HG02840 (cell line): ENCODE data around the gene DAPL1.
"Not testable (repeated sequence)": the region's sequence is repeated elsewhere in the genome, so short reads cannot be mapped to it uniquely, and the experiment has no call there.

Source experiments
- ATAC-seq: cut with Tn5 transposase; IDR thresholded peaks from one replicate; pipeline ENCODE4 v1.9.1; 2021; ENCODE audit warnings: mild to moderate bottlenecking, moderate library complexity, moderate number of reproducible peaks; ENCODE audit not compliant: unreplicated experiment, low FRiP score

The DAPL1 gene

DNA sequence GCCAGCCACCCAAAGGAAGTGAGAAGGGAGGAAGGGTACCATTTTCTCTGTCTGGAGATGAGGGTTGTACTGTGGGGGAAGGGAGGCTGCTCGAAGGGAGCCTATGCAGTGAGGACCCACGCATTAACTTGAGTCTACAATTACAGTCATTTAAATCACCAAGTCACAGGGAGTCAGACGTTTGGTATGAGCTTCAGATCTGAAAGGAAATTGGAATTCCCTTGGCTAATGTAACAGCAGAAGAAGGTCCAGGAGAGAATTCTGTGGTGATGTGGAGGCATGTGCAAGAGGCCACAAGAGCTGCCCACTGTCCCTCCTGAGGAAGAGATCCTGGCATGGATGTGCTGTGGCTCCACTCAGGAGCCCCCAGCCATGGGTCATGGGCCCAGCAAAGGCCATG is 22.5 kb downstream of the DAPL1 start:
- no peak for ATAC-seq

DNA sequence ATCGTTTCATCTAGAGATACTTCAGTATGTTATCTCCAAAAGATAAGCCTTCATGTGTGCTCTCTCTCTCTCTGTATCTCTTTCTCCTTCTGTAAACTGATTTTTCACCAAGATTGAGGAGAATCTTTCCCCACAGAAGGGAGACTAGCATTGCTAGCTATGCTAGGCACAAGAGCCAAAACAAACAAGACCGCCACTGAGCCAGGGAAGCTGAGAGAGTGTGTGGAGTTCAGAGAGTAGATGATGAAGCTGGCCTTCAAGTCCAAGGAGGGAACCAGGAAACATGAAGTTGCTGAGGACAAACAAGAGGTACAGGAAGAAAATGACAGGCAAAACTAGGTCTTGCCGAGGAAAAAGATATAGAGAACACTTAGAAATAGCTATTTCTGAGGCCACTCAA is 23.4 kb downstream of the DAPL1 start:
- ATAC-seq, result no peak

DNA sequence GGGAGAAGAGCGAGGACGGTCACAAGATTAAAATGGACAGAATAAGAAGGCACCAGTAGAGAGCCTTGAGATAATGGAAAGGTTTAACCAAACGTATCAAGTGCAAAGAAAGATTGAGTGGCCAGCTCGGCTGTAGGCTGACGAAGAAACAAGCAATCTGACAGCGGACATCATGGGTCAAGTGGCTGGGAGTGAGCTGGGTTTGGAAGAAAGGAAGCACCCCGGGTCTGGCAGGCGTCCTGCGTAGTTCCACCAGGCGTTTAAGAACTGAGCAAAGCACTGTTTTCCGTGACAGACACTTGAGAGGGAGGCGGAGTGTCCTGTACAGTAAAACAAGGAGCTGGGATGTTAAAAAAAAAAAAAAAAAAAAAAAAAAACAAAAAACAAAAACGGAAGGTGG is 27.1 kb downstream of the DAPL1 start:
- ATAC-seq, result no peak

DNA sequence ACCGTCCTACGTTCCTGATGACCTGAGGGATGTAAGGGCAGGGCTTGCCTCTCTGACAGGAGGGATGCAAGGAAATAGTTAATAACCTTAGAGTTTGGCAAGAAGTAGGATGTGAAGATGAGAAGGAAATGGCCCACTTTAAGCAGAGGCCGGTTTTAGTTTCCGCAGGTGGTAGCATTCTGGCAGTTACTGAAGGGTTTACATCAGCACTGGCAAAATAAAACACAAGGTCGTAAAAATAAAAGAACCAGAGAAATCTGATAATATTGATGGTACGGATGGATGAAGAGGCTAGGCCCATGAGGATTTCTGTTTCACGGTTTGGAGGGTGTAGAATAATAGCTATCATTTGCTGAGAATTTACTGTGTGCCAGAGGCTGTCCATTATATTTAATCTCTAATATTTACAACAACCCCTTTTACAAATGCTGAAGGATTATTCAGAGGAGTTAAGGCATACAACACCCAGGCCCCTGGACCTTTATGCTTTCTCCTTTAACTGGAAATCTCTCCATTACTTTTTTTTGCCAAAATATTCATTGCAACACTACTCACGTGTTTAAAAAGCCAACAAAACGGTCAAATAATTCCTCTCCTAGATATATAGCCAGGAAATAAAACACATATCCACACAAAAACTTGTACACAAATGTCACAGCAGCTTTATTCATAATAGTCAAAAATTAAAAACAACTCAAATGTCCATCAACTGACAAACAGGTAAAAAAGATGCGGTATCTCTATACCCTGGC is 28.5 kb downstream of the DAPL1 start:
- ATAC-seq, result no peak

DNA sequence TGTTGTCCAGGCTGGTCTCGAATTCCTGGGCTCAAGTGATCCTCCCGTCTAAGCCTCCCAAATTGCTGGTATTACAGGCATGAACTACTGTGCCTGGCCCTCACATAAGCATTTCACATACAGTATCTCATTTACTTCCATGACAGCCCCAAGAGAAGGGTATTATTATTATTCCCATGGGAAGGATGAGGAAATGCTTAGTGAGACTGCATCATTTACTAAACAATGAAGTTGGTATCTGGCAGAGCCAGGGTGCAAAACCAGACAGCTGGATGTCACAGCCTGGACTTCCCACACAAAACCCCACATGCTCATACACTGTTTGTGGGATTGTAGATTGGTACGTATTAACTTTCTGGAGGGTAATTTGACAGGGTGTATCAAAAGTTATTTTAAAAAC is 29.9 kb downstream of the DAPL1 start:
- no peak for ATAC-seq

DNA sequence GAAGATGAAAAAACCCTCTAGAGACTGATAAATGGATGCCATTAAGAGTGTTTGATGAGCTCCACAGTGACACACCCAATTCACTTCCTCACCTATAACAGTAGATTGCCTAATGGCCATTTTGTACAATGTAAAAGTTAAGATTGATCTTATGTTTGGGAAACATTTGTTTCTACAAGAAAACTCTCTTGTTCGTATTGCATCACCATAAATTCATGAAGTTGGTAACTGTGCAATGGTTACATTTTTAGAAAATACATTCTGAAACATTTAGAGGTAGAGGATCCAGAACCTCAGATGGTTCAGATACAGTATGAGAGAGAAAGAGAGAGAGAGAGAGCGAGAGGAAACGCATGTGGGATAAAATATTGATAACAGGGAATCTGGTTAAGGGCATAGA is 31.8 kb downstream of the DAPL1 start:
- no peak for ATAC-seq

DNA sequence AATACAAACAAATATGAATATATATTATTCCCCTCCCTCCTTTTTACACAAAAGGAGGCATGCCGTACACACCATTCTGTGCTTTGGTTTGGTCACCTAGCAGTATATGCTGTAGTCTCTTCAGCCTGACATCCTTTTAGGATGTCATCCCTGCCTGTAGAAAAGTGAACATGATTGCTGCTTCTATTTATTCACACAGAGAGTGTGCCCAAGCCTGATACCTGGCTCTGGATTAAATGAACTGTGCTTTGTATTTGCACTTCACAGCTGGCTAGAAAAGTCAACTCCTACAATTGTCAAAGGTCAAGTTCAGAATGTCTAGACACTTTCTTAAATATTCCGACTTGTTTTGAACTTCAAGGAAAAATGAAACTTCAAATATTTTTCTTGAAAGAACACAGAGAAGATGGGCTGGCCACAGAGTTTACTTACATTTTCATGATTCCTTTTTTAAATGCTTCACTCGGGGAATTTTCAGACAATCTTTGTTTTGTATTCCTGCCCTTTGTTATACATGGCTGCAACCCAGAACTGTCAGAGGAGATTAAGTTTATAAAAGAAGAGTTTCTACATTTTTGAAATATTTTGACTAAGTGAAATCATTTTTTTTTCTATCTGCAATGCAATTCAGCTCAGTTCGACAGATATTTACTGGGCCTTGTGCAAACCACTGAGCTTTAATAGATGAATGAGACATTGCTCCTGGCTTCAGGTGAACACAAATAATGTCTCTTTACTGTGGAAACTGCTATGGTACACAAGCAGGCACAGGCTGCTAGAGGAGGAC is 33.5 kb downstream of the DAPL1 start:
- no peak for ATAC-seq

DNA sequence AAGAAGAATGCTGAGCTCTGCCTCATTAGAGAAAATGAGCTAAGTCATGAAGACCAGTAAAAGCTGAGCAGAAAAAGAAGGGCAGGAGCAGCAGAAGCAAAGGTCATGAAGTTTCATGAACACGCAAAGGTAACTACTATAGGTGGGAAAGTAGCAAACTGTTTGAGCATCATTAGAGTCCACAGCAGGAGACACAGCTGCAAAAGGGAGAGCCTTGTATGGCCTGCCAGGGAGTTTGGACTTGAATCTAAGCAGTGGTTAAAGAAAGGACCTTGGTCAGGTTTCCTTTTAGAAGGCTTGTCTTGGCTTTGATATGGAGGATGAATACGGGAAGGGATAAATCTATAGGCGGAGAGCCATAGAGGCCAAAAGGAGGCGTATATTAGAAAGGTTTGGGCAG is 34.0 kb downstream of the DAPL1 start:
- ATAC-seq, result no peak

DNA sequence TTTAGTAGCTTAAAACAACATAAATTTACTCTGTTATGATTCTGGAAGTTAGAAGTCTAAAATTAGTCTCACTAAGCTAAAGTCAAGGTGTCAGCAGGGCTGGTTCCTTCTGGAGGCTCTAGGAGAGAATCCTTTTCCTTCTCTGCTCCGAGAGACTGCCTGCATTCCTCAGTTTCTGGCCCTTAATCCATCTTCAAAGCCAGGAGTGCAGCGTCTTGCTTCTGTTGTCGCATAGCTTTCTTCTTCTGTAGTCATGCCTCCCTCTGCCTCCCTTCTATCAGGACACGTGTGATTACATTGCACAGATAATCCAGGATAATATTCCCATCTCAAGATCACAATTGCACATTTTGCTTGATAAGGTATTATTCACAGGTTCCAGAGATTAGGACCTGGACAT is 35.1 kb downstream of the DAPL1 start:
- ATAC-seq, result no peak

DNA sequence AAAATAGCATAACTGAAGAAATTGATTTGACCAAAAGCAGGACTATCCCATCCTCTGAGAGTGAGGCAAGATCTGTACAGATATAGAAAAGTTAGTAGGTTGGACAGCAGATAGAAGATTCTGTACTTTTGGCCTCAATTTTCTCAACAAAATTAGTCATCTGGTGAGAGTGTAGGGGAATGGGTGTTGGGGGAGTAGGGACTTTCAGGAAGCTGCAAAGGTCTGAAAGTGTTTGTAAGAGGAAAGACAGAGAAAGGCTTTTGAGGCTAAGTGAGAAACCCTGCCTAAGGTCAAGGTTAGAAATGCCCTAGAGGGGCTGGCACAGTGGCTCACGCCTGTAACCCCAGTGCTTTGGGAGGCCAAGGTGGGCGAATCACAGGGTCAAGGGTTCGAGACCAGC is 40.3 kb downstream of the DAPL1 start:
- no peak for ATAC-seq

DNA sequence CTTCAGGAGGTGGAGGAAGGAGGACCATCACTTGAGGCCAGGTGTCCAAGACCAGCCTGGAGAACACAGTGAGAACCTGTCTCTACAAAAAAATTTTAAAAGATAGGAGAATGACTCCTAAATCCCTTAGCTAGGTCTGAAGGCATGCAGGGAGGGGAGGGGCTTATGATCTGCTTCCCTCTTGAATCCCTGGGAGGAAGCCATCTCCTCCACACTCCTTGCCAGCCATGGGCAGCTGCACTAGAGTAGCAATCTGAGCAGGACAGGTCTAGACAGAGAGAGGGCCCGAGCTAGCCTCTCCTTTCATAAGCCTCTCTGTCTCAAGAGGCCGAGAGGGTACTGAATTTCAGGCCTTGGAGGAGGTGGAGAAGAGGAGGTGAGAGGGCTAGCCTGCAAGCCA is 42.5 kb downstream of the DAPL1 start:
- ATAC-seq, result no peak

DNA sequence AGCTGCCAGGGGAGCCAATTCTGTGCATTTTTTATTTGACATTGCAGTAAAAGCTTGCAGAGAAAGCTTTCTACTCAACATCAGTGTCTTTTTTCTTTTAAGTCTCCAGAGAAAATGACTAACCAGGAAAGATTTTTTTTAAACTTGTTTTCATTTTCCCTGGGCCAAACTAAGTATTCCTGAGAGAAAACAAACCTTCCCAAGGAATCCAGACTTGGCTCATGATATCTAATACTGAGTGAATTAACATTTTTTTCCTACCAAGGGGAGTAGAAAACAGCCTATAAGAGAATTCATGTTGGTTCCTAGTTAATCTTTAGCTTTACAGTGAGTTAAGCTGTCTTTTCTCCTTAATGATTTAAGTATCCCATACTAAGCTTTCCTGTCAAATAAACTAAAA is 46.7 kb downstream of the DAPL1 start:
- no peak for ATAC-seq

DNA sequence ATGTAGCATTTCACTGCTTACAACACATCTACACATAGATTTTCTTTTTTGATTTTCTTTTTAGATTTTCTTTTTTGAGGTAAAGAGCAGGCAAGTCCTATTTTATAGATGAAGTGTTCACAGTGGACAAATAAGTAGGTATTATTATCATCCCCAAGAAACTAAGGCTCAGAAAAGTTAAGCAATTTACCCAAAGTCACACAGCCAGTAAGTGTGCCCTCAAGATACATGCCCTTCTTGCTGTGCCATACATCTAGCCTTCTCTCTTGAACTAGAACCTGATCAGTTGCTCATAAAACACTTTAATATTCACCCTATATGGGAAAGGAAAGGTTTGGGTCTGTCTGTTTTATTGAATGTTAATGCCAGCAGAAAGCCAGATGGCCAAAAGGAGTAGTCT is 50.3 kb downstream of the DAPL1 start:
- ATAC-seq, result no peak

DNA sequence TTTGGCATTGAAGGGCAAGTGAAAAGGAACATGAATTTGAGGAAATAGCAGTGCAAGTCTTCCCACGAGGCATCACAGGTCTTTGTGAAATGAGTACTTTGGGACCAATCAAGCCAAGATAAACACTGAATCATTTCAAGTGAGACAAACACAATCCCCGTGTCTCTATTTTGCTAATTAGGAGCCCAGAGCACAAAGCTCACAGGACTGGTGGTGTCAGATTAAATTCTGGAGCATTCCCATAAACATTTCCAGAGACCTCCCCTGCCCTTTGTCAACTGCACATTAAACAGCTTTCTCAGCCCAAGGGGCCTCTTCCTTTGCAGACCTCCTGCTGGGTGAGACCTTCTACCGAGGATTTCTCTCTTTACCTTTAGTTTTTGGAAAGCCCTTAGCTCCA is 50.7 kb downstream of the DAPL1 start:
- no peak for ATAC-seq

DNA sequence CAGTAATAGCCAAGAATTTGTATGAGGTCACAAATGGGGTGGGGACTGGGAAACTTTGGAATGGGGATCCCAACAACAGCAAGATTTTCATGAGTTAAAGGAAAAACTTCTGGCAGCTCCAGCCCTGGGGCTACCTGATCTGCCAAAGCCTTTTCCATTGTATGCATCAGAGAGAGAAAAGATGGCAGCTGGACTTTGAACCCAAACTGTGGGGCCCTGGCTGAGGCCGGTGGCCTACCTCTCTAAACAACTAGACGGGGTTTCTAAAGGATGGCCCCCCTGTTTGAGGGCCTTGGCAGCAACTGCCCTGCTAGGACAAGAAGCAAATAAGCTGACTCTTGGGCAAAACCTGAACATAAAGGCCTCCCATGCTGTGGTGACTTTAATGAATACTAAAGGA is 52.4 kb downstream of the DAPL1 start:
- ATAC-seq, result not testable (repeated sequence)

DNA sequence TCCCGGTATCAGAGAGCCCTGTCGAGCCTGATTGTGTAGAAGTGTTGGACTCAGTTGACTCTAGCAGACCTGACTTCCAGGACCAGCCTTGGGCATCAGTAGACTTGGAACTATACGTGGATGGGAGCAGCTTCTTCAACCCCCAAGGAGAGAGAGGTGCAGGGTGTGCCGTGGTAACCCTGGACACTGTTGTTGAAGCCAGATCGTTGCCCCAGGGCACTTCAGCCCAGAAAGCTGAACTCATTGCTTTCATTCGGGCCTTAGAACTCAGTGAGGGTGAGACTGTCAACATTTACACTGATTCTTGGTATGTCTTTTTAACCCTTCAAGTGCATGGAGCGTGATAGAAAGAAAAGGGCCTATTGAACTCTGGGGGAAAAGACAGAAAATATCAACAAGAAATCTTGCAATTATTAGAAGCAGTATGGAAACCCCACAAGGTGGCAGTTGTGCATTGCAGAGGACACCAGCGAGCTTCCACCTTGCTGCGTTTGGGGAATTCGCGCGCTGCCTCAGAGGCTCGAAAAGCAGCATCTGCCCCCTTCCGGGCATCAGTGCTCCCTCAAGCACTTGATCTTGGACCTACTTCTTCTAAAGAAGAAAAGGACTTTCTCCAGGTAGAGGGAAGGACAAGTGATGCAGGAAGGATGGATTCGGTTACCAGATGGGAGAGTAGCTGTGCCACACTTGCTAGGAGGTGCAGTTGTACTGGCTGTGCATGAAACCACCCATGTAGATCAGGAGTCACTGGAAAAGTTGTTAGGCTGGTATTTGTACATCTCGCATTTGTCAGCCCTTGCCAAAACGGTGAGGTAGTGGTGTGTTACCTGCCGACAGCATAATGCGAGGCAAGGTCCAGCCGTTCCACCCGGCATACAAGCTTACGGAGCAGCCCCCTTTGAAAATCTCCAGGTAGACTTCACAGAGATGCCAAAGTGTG is 53.2 kb downstream of the DAPL1 start:
- ATAC-seq, result not testable (repeated sequence)

DNA sequence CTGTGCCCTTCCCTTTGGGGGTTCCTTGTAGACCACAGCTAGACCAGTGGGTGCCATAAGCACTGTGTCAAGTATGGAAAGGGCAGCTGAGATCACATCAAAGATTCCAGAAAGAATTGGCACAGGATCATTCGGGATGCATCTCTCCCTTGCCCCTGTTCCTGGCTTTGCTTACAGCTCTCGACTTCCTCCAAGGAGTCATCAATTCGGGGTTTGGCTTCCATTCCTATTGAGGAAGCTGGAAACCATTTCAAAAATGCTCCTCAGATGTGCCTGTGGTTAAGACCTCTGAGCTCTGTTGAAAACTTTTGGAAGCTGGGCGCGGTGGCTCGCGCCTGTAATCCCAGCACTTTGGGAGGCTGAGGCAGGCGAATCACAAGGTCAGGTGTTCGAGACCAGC is 65.1 kb downstream of the DAPL1 start:
- ATAC-seq, result not testable (repeated sequence)

DNA sequence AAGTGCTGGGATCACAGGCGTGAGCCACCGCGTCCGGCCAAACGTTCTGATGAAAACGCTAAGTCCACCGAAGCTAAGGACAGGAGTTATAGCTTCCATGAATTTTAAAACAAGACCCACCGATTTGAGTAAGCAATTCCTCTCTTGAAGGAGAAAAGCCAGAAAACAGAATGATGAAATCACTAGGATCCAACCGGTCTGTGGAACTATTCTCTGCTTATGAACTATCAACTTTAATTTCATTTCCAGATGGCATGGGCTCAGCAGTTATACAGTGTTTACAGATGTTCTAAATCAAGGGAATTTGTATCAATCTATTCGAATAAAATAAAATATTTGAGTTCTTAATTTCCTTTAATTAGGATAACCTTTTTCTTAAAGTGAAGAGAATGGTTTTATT is 66.5 kb downstream of the DAPL1 start:
- ATAC-seq, result not testable (repeated sequence)

DNA sequence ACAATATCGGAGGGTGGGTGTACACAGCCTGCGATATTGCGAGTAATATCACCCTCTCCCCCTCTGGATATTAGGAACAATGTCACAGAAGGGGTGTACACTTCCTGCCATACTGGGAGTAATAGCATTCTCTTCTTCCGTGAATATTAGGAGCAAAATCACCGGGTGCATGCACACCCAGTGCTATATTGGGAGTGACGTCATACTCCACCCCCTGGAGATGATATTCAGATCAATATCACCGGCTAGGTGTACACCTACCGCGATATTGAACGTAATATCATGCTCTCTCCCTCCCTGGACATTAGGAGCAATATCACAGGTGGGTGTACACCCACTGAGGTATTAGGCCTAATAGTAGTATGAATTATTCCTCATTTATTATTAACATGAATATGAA is 70.4 kb downstream of the DAPL1 start:
- ATAC-seq, result not testable (repeated sequence)
